Muscle layer of colon (tissue), 2 donors: ENCODE measurements around the gene TMPRSS11A.

ENCODE experiments used
- H3K27ac ChIP-seq: one replicate; pipeline ENCODE4 v1.7.0; 2013; ENCODE audit warnings: low read depth, mild to moderate bottlenecking, low read length, moderate library complexity
- H3K27me3 ChIP-seq, 2 donors: one replicate each; pipeline ENCODE4 v1.7.0; 2013; ENCODE audit warnings: low read length in 2 of 2, mild to moderate bottlenecking in 2 of 2; ENCODE audit not compliant: insufficient read depth in 2 of 2, control insufficient read depth in 1 of 2
- H3K36me3 ChIP-seq: one replicate; pipeline ENCODE4 v1.7.0; 2013; ENCODE audit warnings: mild to moderate bottlenecking, low read length; ENCODE audit not compliant: insufficient read depth
- H3K4me1 ChIP-seq: one replicate; pipeline ENCODE4 v1.7.0; 2013; ENCODE audit warnings: mild to moderate bottlenecking, low read length; ENCODE audit not compliant: insufficient read depth
- H3K4me3 ChIP-seq, 2 donors: one replicate each; pipeline ENCODE4 v1.7.0; 2013; ENCODE audit warnings: low read length in 2 of 2, low read depth in 1 of 2, mild to moderate bottlenecking in 1 of 2, moderate library complexity in 1 of 2
- H3K9ac ChIP-seq: one replicate; pipeline ENCODE4 v1.7.0; 2013; ENCODE audit warnings: low read length
- H3K9me3 ChIP-seq: one replicate; pipeline ENCODE4 v1.7.0; 2013; ENCODE audit warnings: mild to moderate bottlenecking, low read length
- donor health status: abdominal sarcoma.
- donor health status: Adenocarcinoma of cecum.

The TMPRSS11A gene

DNA sequence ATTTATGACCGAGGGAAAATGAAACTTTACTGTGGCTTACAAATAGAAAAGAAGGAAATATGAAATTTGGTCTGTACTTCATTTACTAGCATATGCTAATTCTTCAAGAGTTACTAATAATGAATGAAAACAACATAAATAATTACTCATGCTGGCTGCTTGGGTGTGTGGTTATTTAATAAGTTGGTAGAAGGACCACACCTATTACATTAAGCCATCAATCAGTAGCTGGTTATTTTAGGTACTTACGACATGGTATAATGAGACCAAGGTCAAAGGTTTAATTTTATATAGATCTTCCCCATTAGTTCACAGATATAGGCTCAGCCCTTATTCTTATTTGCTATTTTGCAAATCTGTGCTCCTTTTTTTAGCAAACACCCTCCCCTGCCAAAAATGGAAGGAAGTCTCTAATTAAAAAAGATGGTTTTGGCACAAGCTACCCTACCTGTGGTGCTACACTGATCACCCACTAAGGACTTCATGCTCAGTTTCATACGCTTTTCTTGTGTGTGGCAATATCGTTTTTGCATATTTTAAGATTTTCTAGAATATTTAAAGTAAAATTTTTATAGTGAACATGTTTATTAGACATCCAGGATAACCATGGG, 93.6 kb downstream of the TMPRSS11A start:
- no peaks in the 10 kb centered on the region for H3K9me3 ChIP-seq
- no peaks in the 10 kb centered on the region for H3K4me1 ChIP-seq
- H3K27ac ChIP-seq = no peak overlapping the region
- H3K36me3 ChIP-seq = no peaks in the 10 kb centered on the region
- H3K4me3 ChIP-seq = no peak overlapping the region
- no peak overlapping the region for H3K9ac ChIP-seq
- no peaks in the 10 kb centered on the region for H3K27me3 ChIP-seq

DNA sequence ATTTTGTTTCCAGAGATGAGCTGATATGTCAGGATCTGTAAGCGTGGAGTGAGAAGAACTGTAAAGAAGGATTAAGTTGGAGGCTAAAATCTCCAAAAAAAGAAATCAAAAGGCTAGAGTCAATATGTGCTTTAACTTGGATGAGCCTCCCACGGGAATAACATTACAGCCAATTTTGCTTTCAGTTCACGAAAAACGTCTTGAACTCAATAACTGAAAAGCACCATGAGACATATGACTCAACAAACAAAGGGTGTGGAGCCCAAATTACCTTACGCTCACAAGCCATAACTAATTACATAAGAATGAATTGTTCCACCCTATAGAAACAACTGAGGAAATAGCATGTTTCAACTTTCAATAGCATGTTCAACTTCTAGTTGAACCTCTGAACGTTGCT, 101.8 kb downstream of the TMPRSS11A start:
- H3K4me1 ChIP-seq = no peaks in the 10 kb centered on the region
- no peak overlapping the region for H3K27ac ChIP-seq
- no peak overlapping the region for H3K9ac ChIP-seq
- H3K9me3 ChIP-seq = no peaks in the 10 kb centered on the region
- H3K36me3 ChIP-seq = no peaks in the 10 kb centered on the region
- H3K4me3 ChIP-seq = no peak overlapping the region
- no peaks in the 10 kb centered on the region for H3K27me3 ChIP-seq
